Stimulated activated naive CD8-positive, alpha-beta T cell treated with anti-CD3 and anti-CD28 coated beads, Interleukin-15, Interleukin-2, amounts not matched to agents 100 ng/mL and 50 ng/mL, for 24 hours (primary cell): ENCODE results near the gene SVOPL.

Source experiments
- H3K27ac Mint-ChIP-seq: one replicate; pipeline ENCODE4 v1.8.0; 2021; ENCODE audit warnings: mild to moderate bottlenecking, mixed read lengths
- H3K27me3 Mint-ChIP-seq: one replicate; pipeline ENCODE4 v1.8.0; 2021; ENCODE audit warnings: mixed read lengths
- H3K36me3 Mint-ChIP-seq: one replicate; pipeline ENCODE4 v1.8.0; 2021; ENCODE audit warnings: low read depth, mixed read lengths
- H3K4me1 Mint-ChIP-seq: one replicate; pipeline ENCODE4 v1.8.0; 2021; ENCODE audit warnings: low read depth, mixed read lengths
- H3K4me3 Mint-ChIP-seq: one replicate; pipeline ENCODE4 v1.8.0; 2021; ENCODE audit warnings: mild to moderate bottlenecking, mixed read lengths
- H3K9me3 Mint-ChIP-seq: one replicate; pipeline ENCODE4 v1.8.0; 2021; ENCODE audit warnings: mixed read lengths

Gene SVOPL

DNA sequence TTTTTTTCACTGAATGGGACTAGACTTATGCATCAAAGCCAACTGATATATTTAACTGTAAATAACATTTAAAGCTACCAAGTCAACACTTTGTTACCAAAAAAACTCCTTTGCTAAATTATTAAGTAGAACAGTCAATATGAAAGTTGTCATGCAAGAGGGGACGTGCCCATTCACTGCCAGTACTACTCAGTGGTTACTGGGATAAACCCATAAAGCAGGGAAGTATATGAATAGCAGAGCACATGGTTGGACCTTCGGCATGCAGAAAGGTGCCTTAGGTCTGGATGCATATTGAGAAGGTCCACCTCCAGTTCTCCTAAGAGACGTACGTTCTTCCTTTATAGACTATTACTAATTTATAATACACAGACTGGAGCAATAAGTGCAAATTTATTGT is 120.1 kb downstream of the SVOPL start:
- Mint-ChIP-seq H3K27me3 (no peaks in the 10 kb centered on the region), H3K36me3 (peaks cover 83% of the 10 kb centered on the region), H3K9me3 (no peaks in the 10 kb centered on the region), H3K27ac (no peak overlapping the region), H3K4me3 (no peak overlapping the region), H3K4me1 (no peaks in the 10 kb centered on the region)

DNA sequence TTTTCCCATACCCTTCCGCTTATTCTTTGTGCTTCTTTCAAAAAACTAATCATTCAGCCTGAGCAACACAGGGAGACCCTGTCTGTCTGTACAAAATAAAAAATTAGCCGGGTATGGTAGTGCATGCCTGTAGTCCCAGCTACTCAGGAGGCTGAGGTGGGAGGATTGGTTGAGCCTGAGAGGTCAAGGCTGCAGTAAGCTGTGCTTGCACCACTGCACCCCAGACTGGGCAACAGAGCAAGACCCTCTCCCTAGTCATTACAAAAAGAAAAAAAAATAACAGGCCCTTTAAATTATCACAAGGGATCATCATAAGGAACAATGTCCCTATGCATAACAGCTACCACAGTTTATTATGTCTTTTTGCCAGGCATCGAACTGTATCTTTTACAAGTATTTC is 121.5 kb downstream of the SVOPL start:
- Mint-ChIP-seq H3K27me3 (no peaks in the 10 kb centered on the region), H3K4me1 (no peaks in the 10 kb centered on the region), H3K36me3 (peaks cover 77% of the 10 kb centered on the region), H3K27ac (no peak overlapping the region), H3K4me3 (no peak overlapping the region), H3K9me3 (no peaks in the 10 kb centered on the region)

DNA sequence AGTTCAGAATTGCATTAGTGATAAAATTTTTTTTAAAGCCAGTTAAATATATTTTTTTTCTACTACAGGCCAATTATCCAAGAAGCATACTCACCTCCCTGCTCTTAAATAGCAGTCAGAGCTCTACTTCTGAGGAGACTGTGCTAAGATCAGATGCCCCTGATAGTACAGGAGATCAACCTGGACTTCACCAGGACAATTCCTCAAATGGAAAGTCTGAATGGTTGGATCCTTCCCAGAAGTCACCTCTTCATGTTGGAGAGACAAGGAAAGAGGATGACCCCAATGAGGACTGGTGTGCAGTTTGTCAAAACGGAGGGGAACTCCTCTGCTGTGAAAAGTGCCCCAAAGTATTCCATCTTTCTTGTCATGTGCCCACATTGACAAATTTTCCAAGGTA is 122.0 kb downstream of the SVOPL start:
- Mint-ChIP-seq H3K4me1 (no peaks in the 10 kb centered on the region), H3K9me3 (no peaks in the 10 kb centered on the region), H3K27ac (no peak overlapping the region), H3K4me3 (no peak overlapping the region), H3K27me3 (no peaks in the 10 kb centered on the region), H3K36me3 (peaks cover 76% of the 10 kb centered on the region)

DNA sequence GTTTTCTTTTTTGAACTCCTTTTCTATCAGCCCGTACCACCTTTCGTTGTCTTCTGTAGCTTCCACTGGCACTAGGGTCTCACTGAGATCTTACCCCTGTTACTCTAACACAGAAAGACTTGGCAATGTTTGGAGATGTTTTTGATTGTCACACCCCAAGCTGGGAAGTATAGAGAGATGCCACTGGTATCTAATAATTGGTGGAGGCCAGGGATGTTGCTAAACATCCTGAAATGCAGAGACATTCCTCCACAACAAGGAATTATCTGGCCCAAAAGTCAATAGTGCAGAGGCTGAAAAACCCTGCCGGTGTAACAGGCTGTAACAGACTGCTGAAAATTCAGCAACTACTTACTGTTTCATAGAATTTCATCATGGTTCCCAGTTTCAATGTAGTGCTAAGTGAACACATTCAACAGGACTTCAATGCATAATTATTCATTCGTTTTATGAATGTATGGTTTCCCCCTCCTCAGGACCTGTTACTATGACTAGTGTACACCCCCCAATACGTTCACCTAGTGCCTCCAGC is 125.2 kb downstream of the SVOPL start:
- H3K36me3 Mint-ChIP-seq: peaks cover 82% of the 10 kb centered on the region

DNA sequence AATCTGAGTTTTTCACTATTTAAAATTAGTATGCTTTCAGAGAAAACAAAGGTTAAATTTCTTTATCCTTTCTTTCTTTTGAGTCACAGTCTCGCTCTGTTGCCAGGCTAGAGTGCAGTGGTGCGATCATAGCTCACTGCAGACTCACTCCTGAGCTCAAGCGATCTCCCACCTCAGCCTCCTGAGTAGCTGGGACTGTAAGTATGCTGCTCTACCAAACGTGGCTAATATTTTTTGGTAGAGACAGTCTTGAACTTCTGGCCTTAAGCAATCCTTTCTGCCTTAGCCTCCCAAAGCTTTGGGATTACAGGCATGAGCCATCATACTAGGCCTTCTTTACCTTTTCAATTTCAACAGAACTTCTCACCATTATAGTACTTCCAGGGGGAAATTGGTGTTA is 127.4 kb downstream of the SVOPL start:
- no peak overlapping the region for H3K27ac Mint-ChIP-seq
- H3K4me1 Mint-ChIP-seq: no peaks in the 10 kb centered on the region
- peaks cover 82% of the 10 kb centered on the region for H3K36me3 Mint-ChIP-seq
- H3K9me3 Mint-ChIP-seq: no peaks in the 10 kb centered on the region
- H3K27me3 Mint-ChIP-seq: no peaks in the 10 kb centered on the region
- H3K4me3 Mint-ChIP-seq: no peak overlapping the region

More for the DNA sequence above, 125.2 kb downstream of the SVOPL start:
- no peaks in the 10 kb centered on the region for H3K27me3 Mint-ChIP-seq
- H3K4me1 Mint-ChIP-seq: no peaks in the 10 kb centered on the region
- no peaks in the 10 kb centered on the region for H3K9me3 Mint-ChIP-seq
- no peak overlapping the region for H3K4me3 Mint-ChIP-seq
- H3K27ac Mint-ChIP-seq: no peak overlapping the region

DNA sequence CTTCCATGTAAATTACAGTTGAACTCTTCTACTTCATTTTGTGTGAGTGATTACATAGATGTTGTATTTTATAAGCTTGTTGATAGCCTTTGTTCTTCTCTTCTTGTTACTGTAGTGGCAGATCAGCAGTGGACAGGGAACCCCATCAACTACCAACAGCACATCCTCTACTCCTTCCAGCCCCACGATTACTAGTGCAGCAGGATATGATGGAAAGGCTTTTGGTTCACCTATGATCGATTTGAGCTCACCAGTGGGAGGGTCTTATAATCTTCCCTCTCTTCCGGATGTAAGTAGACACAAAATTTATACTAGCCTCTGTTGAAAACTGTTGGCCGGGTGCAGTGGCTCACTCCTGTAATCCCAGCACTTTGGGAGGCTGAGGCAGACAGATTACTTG is 130.4 kb downstream of the SVOPL start:
- Mint-ChIP-seq H3K27me3 (no peaks in the 10 kb centered on the region), H3K9me3 (peaks cover 2% of the 10 kb centered on the region), H3K36me3 (peaks cover 83% of the 10 kb centered on the region), H3K4me1 (no peaks in the 10 kb centered on the region), H3K4me3 (no peak overlapping the region), H3K27ac (no peak overlapping the region)

DNA sequence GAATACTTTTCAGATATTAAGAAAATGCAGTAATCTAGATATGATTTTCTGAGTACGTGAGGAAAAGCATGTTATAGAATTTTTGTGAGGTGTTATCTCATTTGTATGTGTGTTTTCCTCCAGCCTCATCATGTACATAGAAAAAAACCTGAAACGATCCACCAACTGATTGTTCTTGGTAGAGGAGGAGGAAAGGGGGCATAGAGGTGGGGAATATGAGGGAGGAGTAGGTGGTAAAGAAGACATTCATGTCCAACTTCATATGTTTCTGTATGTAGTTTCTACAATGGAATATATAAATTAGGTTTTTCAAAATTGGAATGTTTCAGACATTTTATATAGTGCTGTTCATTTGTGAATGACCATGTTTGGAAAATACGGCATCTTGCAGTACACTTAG is 131.7 kb downstream of the SVOPL start:
- Mint-ChIP-seq H3K27ac (no peak overlapping the region), H3K9me3 (peaks cover 15% of the 10 kb centered on the region), H3K4me3 (no peak overlapping the region), H3K4me1 (no peaks in the 10 kb centered on the region), H3K36me3 (peaks cover 90% of the 10 kb centered on the region), H3K27me3 (no peaks in the 10 kb centered on the region)

DNA sequence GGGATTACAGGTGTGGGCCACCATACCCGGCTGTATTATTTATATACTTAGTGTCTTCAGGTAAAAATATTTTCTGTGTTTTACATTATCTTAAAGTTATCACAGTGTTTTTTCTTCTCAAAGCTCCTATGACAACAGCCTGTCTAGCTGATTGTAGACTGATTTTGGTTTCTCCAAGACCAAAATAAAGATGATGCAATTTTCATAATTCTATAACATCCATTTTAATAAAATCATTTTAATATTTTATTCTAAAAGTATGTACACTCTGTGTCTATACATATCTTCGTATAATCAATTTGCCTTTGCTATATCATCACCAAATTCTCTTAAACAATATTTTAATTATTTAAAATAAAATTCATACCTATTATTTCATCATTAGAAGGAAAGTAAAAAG is 132.5 kb downstream of the SVOPL start:
- Mint-ChIP-seq H3K4me3 (no peak overlapping the region), H3K27ac (no peak overlapping the region), H3K4me1 (no peaks in the 10 kb centered on the region), H3K27me3 (no peaks in the 10 kb centered on the region), H3K9me3 (peaks cover 23% of the 10 kb centered on the region), H3K36me3 (peaks cover 90% of the 10 kb centered on the region)

DNA sequence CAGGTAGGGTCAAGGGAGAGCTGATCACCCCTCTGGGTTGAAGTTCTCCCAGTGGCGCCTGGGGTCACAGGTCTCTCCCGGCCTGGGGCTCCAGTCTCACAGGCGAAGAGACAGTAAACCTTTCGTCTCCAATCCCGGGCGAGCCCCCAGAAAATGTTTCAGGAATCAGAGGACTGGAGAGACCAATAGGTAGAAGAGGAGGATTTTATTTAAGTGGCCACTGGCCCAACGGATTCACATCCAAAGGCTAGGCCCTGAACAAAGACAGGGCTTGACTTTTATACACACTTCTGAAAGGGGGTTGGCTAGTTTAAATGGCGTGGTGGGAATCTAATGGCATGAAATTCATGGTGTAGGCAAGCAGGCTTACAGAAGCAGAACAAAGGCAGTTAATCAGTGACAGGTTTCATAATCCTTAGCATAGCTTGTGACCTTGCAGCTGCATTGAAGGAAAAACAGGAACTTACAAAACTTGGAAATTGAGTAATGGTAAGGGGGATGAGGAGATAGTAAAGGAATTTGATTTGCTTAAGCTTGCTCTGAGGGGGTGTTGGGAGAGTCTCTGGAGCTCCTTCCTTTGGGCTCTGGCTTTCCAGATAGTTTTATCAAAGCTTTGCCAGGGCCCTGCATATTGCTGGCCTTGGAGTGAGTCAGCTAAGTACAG is 135.6 kb downstream of the SVOPL start:
- H3K36me3 Mint-ChIP-seq: peaks cover 91% of the 10 kb centered on the region
- no peak overlapping the region for H3K4me3 Mint-ChIP-seq
- H3K4me1 Mint-ChIP-seq: no peaks in the 10 kb centered on the region
- H3K9me3 Mint-ChIP-seq: peaks cover 29% of the 10 kb centered on the region
- H3K27ac Mint-ChIP-seq: no peak overlapping the region
- H3K27me3 Mint-ChIP-seq: no peaks in the 10 kb centered on the region

DNA sequence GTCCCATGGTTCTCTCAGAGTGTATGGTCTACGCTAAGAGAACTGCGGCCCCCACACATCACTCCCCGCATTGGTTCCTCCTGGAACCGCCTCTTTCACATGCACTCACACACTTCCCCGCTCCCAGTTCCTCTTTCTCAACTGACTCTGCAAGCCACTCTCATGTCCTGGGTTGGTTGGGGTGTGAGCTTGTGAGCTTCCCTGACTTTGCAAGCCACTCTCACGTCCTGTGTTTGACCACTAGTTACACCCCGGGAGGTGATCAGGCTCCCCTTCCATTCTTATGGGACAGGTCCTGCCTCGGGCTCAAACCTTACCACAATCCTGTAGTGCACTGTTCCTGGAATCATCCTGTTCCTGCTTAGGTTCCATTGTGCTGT is 136.1 kb downstream of the SVOPL start:
- peaks cover 91% of the 10 kb centered on the region for H3K36me3 Mint-ChIP-seq
- no peak overlapping the region for H3K4me3 Mint-ChIP-seq
- no peaks in the 10 kb centered on the region for H3K27me3 Mint-ChIP-seq
- H3K9me3 Mint-ChIP-seq: peaks cover 31% of the 10 kb centered on the region
- H3K27ac Mint-ChIP-seq: no peak overlapping the region
- no peaks in the 10 kb centered on the region for H3K4me1 Mint-ChIP-seq

DNA sequence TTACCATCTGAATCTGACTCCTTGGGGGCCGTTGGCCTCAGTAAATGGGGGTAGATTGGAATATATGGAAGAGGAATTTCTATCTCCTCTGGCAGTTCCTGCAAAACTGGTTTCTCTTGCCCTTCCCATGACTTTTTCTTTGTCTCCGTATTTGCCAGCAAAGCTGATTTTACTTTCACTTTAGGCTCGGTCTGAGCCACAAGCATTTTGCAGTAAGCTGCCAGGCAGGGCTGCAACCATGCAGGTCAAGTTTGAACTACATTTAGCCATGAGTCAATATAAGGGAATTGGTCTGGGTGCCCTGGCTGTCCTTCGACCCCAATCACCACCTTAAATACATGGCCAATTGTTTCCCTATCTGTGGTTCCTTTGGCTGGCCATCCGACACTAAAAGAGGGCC is 136.8 kb downstream of the SVOPL start:
- Mint-ChIP-seq H3K9me3 (peaks cover 34% of the 10 kb centered on the region), H3K4me1 (no peaks in the 10 kb centered on the region), H3K27me3 (no peaks in the 10 kb centered on the region), H3K27ac (no peak overlapping the region), H3K36me3 (peaks cover 91% of the 10 kb centered on the region), H3K4me3 (no peak overlapping the region)

DNA sequence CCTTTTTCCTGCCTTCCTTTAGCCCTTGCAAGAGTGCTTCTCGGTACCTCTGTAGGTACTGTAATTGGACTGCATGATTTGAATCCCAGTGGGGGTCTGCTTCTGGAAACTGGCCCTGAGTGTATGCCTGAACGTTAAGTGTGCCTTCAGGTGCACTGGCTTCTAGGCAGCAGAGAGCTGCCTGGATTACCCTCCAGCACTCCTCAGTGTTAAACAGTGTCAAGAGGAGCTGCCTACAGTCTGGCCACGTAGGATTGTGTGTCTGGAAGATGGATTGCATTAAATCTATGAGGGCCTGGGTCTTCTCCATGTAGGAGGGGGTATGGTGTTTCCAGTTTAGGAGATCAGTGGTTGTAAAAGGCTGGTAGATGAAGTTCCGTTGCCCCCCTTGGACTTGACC is 137.4 kb downstream of the SVOPL start:
- no peaks in the 10 kb centered on the region for H3K4me1 Mint-ChIP-seq
- H3K27ac Mint-ChIP-seq: no peak overlapping the region
- H3K9me3 Mint-ChIP-seq: peaks cover 38% of the 10 kb centered on the region
- no peaks in the 10 kb centered on the region for H3K27me3 Mint-ChIP-seq
- peaks cover 91% of the 10 kb centered on the region for H3K36me3 Mint-ChIP-seq
- H3K4me3 Mint-ChIP-seq: no peak overlapping the region

DNA sequence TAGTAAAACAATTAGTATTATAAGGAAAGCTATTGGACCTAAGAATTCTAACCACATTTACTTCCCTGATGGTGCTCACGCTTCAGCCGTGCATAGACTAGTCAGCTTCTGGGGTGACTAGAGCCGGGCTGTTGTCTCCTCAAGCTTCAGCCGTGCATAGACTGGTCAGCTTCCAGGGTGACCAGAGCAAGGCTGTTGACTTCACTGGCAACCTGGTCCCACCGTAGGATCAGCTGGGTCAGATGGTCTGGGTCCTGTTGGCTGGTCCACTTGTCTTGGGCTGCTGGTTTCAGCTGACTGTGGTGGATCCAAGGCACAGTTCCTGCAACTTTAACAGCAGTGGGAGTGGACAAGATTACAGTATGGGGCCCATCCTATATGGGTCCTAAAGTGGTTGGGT is 141.7 kb downstream of the SVOPL start:
- peaks cover 97% of the 10 kb centered on the region for H3K36me3 Mint-ChIP-seq
- H3K27ac Mint-ChIP-seq: no peak overlapping the region
- no peaks in the 10 kb centered on the region for H3K27me3 Mint-ChIP-seq
- peaks cover 40% of the 10 kb centered on the region for H3K9me3 Mint-ChIP-seq
- no peaks in the 10 kb centered on the region for H3K4me1 Mint-ChIP-seq
- H3K4me3 Mint-ChIP-seq: no peak overlapping the region

DNA sequence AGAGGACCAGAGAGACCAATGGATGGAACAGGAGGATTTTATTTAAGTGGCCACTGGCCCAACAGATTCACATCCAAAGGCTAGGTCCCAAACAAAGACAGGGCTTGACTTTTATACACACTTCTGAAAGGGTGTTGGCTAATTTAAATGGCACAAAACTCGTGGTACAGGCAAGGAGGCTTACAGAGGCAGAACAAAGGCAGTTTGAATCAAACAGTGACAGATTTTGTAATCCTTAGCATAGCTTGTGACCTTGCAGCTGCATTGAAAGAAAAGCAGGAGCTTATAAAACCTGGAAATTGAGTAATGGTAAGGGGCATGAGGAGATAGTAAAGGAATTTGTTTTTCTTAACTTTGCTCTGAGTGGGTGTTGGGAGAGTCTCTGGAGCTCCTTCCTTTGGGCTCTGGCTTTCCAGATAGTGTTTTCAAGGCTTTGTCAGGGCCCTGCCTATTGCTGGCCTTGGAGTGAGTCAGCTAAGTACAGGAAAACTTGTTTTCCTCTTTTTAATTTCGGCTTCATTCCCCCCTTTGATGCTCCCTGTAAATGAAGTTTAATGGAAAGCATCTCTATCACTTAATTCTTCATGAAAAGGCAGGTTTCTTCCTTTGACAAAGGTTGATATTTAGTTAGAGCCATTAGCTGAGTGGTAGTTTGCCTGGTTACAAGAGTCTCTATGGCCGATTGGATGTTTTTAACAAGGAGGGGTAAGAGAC is 144.2 kb downstream of the SVOPL start:
- H3K4me1 Mint-ChIP-seq: no peaks in the 10 kb centered on the region
- peaks cover 96% of the 10 kb centered on the region for H3K36me3 Mint-ChIP-seq
- no peak overlapping the region for H3K27ac Mint-ChIP-seq

DNA sequence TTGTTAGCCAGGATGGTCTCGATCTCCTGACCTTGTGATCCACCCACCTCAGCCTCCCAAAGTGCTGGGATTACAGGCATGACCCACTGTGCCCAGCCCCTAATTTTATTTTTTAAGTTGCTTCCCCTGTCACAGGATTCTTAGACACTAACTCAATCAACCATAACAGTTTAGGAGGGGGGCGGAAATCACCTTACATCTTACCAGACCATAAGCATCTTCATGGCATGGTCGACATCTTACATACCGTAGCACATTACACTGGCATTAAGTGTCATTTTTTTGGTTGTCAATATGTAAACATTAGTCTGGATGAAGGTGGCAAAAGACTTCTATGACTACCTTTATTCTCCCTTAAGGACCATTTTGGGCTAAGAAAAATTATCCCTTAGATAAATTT is 145.5 kb downstream of the SVOPL start:
- Mint-ChIP-seq H3K27ac (no peak overlapping the region), H3K9me3 (peaks cover 36% of the 10 kb centered on the region), H3K36me3 (peaks cover 98% of the 10 kb centered on the region), H3K4me3 (no peak overlapping the region), H3K4me1 (no peaks in the 10 kb centered on the region), H3K27me3 (no peaks in the 10 kb centered on the region)

More for the DNA sequence above, 144.2 kb downstream of the SVOPL start:
- Mint-ChIP-seq H3K9me3 (peaks cover 32% of the 10 kb centered on the region), H3K4me3 (no peak overlapping the region), H3K27me3 (no peaks in the 10 kb centered on the region)

DNA sequence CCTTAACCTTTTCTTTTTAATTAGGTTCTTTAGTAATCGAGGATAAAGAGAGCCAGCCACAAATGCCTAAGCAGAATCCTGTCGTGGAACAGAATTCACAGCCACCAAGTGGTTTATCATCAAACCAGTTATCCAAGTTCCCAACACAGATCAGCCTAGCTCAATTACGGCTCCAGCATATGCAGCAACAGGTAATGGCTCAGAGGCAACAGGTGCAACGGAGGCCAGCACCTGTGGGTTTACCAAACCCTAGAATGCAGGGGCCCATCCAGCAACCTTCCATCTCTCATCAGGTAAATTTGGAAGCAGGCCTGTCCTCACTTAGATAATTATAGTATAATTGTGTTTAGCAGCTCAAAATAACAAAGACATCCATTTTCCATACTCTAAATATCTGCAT is 146.5 kb downstream of the SVOPL start:
- H3K9me3 Mint-ChIP-seq: peaks cover 32% of the 10 kb centered on the region
- no peaks in the 10 kb centered on the region for H3K4me1 Mint-ChIP-seq
- H3K27ac Mint-ChIP-seq: no peak overlapping the region
- peaks cover 97% of the 10 kb centered on the region for H3K36me3 Mint-ChIP-seq
- no peaks in the 10 kb centered on the region for H3K27me3 Mint-ChIP-seq
- no peak overlapping the region for H3K4me3 Mint-ChIP-seq
